ENCODE results near the gene CGB3.

DNA sequence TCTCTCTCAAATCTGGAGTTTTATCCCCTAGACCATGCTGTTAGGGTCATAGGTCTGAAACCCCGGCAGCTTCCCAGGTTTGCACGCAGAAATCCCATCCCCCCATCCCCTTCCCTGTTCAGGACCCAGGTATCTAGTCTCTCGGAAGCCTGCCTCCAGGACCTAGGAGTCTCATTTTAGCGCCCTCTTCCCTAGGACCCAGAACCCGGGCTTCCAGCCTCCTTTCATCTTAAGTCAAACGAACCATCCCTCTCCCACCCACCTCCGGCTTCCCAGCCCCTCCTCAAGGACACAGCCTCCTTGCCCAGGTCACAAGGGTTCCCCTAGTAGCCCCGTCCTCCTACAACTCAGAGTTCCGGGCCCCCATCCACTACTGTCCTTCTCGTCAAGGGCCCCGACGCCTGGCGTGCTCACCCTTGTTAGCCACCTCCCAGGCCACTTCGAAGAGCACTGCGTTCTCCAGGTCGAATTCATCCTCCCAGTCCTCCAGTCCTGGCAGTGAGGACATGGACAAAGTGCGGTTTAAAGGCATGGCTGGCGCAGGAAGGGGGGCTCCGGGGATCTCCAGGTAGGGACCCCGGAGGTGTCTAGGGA is 31.5 kb downstream of the CGB3 start:
- TF ChIP-seq, protein P1, sequence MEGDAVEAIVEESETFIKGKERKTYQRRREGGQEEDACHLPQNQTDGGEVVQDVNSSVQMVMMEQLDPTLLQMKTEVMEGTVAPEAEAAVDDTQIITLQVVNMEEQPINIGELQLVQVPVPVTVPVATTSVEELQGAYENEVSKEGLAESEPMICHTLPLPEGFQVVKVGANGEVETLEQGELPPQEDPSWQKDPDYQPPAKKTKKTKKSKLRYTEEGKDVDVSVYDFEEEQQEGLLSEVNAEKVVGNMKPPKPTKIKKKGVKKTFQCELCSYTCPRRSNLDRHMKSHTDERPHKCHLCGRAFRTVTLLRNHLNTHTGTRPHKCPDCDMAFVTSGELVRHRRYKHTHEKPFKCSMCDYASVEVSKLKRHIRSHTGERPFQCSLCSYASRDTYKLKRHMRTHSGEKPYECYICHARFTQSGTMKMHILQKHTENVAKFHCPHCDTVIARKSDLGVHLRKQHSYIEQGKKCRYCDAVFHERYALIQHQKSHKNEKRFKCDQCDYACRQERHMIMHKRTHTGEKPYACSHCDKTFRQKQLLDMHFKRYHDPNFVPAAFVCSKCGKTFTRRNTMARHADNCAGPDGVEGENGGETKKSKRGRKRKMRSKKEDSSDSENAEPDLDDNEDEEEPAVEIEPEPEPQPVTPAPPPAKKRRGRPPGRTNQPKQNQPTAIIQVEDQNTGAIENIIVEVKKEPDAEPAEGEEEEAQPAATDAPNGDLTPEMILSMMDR (tag by site-specific recombination; IDR thresholded peaks at IDR 0.05): no peak
- TF ChIP-seq, protein P2, sequence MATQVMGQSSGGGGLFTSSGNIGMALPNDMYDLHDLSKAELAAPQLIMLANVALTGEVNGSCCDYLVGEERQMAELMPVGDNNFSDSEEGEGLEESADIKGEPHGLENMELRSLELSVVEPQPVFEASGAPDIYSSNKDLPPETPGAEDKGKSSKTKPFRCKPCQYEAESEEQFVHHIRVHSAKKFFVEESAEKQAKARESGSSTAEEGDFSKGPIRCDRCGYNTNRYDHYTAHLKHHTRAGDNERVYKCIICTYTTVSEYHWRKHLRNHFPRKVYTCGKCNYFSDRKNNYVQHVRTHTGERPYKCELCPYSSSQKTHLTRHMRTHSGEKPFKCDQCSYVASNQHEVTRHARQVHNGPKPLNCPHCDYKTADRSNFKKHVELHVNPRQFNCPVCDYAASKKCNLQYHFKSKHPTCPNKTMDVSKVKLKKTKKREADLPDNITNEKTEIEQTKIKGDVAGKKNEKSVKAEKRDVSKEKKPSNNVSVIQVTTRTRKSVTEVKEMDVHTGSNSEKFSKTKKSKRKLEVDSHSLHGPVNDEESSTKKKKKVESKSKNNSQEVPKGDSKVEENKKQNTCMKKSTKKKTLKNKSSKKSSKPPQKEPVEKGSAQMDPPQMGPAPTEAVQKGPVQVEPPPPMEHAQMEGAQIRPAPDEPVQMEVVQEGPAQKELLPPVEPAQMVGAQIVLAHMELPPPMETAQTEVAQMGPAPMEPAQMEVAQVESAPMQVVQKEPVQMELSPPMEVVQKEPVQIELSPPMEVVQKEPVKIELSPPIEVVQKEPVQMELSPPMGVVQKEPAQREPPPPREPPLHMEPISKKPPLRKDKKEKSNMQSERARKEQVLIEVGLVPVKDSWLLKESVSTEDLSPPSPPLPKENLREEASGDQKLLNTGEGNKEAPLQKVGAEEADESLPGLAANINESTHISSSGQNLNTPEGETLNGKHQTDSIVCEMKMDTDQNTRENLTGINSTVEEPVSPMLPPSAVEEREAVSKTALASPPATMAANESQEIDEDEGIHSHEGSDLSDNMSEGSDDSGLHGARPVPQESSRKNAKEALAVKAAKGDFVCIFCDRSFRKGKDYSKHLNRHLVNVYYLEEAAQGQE (tag by site-specific recombination; IDR thresholded peaks at IDR 0.05): no peak
- TF ChIP-seq ZNF707 (tag by site-specific recombination; IDR thresholded peaks at IDR 0.05) (no peak), ZEB2 (tag by site-specific recombination; IDR thresholded peaks at IDR 0.05) (no peak), ZNF76 (tag by site-specific recombination; IDR thresholded peaks at IDR 0.05; ENCODE audit: borderline replicate concordance, low read depth) (no peak), KLF9 (tag by site-specific recombination; IDR thresholded peaks at IDR 0.05; ENCODE audit: low read depth) (no peak), SCRT1 (tag by site-specific recombination; IDR thresholded peaks at IDR 0.05; ENCODE audit: borderline replicate concordance) (no peak), SP2 (tag by site-specific recombination; IDR thresholded peaks at IDR 0.05) (no peak), SP7 (tag by site-specific recombination; IDR thresholded peaks at IDR 0.05) (no peak)
- TF ChIP-seq, protein P3, sequence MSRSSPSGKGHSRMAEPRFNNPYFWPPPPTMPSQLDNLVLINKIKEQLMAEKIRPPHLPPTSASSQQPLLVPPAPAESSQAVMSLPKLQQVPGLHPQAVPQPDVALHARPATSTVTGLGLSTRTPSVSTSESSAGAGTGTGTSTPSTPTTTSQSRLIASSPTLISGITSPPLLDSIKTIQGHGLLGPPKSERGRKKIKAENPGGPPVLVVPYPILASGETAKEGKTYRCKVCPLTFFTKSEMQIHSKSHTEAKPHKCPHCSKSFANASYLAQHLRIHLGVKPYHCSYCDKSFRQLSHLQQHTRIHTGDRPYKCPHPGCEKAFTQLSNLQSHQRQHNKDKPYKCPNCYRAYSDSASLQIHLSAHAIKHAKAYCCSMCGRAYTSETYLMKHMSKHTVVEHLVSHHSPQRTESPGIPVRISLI (tag by site-specific recombination; IDR thresholded peaks at IDR 0.05): no peak
- TF ChIP-seq, protein P4, sequence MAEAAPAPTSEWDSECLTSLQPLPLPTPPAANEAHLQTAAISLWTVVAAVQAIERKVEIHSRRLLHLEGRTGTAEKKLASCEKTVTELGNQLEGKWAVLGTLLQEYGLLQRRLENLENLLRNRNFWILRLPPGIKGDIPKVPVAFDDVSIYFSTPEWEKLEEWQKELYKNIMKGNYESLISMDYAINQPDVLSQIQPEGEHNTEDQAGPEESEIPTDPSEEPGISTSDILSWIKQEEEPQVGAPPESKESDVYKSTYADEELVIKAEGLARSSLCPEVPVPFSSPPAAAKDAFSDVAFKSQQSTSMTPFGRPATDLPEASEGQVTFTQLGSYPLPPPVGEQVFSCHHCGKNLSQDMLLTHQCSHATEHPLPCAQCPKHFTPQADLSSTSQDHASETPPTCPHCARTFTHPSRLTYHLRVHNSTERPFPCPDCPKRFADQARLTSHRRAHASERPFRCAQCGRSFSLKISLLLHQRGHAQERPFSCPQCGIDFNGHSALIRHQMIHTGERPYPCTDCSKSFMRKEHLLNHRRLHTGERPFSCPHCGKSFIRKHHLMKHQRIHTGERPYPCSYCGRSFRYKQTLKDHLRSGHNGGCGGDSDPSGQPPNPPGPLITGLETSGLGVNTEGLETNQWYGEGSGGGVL (tag by site-specific recombination; IDR thresholded peaks at IDR 0.05): no peak

All from HEK293 (cell line).